ENCODE data around the gene SNRPE. TPM values are rescaled to one million over a fixed set of nuclear protein-coding genes. Genes with fewer than 3 reads are reported as not detected.

Gene SNRPE
- total and polyA plus RNA-seq, 9 of the 15 experiments (the other 6 are each of a cell fraction or from before 2014, with no cell fraction given), result 216 to 1,893 (median 487) TPM

GRCh38 chr1:203818399-203818798 is 43.0 kb upstream of the SNRPE start:
- BruUV-seq (replicated peaks), result no TSS peak
- no peak for ATAC-seq
- CTCF ChIA-PET (ENCODE audit: low intra/inter-chr PET ratio), result no interaction called here
- in situ Hi-C loops (cut with MboI) (no loop called here), intact Hi-C loops (cut with micrococcal nuclease) (no loop called here)
- Histone ChIP-seq H4K20me1 (replicated peaks; ENCODE audit: control insufficient read depth, insufficient read depth, low read length) (0 out of 2 replicates have a peak, but pooled peaks cover 6% of the 10 kb centered on the region), H2AFZ (ENCODE audit: low read depth, low read length) (no peak overlapping the region), H3K36me3 (ENCODE audit: control insufficient read depth, insufficient read depth, low read length) (peaks cover 93% of the 10 kb centered on the region), H3K4me1 (replicated peaks in 1 of 2; ENCODE audit: control insufficient read depth in 2 of 2, insufficient read depth in 2 of 2, low read length in 2 of 2) (no peaks in the 10 kb centered on the region), H3K9ac (ENCODE audit: insufficient read depth in 1 of 2, low read depth in 2 of 2, low read length in 2 of 2) (no peak overlapping the region), H3K9me1 (ENCODE audit: control insufficient read depth, insufficient read depth, low read length) (no peaks in the 10 kb centered on the region), H3K9me3 (replicated peaks; ENCODE audit: control insufficient read depth, insufficient read depth, low read depth, low read length) (no peaks in the 10 kb centered on the region), H3K4me2 (ENCODE audit: insufficient read depth, low read length) (no peak overlapping the region), H3K4me3 (no peak overlapping the region), H3K27ac (ENCODE audit: extremely low read depth, low read depth, low read length) (no peak overlapping the region), H3K79me2 (ENCODE audit: control insufficient read depth, insufficient read depth, low read length) (peaks cover 37% of the 10 kb centered on the region; the same call in 2 of the 3 replicates), H3K27me3 (ENCODE audit: control insufficient read depth in 2 of 2, insufficient read depth in 2 of 2, low read length in 2 of 2) (no peaks in the 10 kb centered on the region)
- WGBS (ENCODE audit: insufficient coverage, low coverage, missing lambda C conversion rate), result 89% methylated on average over 6 of the region's 6 CpGs
- FAIRE-seq, result no peak
- DNase-seq (ENCODE audit: extremely low read depth in 1 of 4, low spot score in 3 of 4), result no peak
- POLR2A ChIA-PET, result interaction anchor here (1.3 kb wide), 1 partner anchor 15 kb away, joined by 3 read pairs; no protein-coding TSS in a partner anchor
- no peak for TF ChIP-seq FOXM1 (IDR thresholded peaks at IDR 0.05; ENCODE audit: low read depth)
- no peak for TF ChIP-seq FOXM1 (CRISPR knock-in tag; IDR thresholded peaks at IDR 0.05; ENCODE audit: low read depth)
- TF ChIP-seq FOXJ2 (tag; IDR thresholded peaks at IDR 0.05), result no peak
- TF ChIP-seq, protein P1, sequence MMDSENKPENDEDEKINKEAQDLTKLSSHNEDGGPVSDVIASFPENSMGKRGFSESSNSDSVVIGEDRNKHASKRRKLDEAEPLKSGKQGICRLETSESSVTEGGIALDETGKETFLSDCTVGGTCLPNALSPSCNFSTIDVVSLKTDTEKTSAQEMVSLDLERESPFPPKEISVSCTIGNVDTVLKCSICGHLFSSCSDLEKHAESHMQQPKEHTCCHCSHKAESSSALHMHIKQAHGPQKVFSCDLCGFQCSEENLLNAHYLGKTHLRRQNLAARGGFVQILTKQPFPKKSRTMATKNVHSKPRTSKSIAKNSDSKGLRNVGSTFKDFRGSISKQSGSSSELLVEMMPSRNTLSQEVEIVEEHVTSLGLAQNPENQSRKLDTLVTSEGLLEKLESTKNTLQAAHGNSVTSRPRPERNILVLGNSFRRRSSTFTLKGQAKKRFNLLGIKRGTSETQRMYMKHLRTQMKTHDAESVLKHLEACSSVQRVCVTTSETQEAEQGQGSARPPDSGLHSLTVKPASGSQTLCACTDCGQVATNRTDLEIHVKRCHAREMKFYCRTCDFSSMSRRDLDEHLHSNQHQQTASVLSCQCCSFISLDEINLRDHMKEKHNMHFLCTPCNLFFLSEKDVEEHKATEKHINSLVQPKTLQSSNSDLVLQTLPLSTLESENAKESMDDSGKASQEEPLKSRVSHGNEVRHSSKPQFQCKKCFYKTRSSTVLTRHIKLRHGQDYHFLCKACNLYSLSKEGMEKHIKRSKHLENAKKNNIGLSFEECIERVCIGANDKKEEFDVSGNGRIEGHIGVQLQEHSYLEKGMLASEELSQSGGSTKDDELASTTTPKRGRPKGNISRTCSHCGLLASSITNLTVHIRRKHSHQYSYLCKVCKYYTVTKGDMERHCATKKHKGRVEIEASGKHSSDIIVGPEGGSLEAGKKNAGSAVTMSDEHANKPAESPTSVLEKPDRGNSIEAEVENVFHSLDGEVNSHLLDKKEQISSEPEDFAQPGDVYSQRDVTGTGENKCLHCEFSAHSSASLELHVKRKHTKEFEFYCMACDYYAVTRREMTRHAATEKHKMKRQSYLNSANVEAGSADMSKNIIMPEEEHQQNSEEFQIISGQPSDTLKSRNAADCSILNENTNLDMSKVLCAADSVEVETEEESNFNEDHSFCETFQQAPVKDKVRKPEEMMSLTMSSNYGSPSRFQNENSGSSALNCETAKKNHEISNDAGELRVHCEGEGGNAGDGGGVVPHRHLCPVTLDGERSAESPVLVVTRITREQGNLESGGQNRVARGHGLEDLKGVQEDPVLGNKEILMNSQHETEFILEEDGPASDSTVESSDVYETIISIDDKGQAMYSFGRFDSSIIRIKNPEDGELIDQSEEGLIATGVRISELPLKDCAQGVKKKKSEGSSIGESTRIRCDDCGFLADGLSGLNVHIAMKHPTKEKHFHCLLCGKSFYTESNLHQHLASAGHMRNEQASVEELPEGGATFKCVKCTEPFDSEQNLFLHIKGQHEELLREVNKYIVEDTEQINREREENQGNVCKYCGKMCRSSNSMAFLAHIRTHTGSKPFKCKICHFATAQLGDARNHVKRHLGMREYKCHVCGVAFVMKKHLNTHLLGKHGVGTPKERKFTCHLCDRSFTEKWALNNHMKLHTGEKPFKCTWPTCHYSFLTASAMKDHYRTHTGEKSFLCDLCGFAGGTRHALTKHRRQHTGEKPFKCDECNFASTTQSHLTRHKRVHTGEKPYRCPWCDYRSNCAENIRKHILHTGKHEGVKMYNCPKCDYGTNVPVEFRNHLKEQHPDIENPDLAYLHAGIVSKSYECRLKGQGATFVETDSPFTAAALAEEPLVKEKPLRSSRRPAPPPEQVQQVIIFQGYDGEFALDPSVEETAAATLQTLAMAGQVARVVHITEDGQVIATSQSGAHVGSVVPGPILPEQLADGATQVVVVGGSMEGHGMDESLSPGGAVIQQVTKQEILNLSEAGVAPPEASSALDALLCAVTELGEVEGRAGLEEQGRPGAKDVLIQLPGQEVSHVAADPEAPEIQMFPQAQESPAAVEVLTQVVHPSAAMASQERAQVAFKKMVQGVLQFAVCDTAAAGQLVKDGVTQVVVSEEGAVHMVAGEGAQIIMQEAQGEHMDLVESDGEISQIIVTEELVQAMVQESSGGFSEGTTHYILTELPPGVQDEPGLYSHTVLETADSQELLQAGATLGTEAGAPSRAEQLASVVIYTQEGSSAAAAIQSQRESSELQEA (IDR thresholded peaks at IDR 0.05; ENCODE audit: low read depth), result no peak
- no peak for TF ChIP-seq POLR2AphosphoS5 (IDR thresholded peaks at IDR 0.05; ENCODE audit: control insufficient read depth, insufficient read depth, low read depth, low read length)
- TF ChIP-seq GABPB2 (CRISPR knock-in tag; conservative IDR thresholded peaks at IDR 0.05), result no peak
- no peak for TF ChIP-seq TCFL5 (CRISPR knock-in tag; conservative IDR thresholded peaks at IDR 0.05)
- no peak for TF ChIP-seq HNRNPL (IDR thresholded peaks at IDR 0.05; ENCODE audit: low read depth, low read length)
- TF ChIP-seq, protein P2, sequence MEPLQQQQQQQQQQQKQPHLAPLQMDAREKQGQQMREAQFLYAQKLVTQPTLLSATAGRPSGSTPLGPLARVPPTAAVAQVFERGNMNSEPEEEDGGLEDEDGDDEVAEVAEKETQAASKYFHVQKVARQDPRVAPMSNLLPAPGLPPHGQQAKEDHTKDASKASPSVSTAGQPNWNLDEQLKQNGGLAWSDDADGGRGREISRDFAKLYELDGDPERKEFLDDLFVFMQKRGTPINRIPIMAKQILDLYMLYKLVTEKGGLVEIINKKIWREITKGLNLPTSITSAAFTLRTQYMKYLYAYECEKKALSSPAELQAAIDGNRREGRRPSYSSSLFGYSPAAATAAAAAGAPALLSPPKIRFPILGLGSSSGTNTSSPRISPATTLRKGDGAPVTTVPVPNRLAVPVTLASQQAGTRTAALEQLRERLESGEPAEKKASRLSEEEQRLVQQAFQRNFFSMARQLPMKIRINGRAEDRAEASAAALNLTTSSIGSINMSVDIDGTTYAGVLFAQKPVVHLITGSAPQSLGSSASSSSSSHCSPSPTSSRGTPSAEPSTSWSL (CRISPR knock-in tag; IDR thresholded peaks at IDR 0.05; ENCODE audit: borderline replicate concordance), result no peak
- TF ChIP-seq, protein P3, sequence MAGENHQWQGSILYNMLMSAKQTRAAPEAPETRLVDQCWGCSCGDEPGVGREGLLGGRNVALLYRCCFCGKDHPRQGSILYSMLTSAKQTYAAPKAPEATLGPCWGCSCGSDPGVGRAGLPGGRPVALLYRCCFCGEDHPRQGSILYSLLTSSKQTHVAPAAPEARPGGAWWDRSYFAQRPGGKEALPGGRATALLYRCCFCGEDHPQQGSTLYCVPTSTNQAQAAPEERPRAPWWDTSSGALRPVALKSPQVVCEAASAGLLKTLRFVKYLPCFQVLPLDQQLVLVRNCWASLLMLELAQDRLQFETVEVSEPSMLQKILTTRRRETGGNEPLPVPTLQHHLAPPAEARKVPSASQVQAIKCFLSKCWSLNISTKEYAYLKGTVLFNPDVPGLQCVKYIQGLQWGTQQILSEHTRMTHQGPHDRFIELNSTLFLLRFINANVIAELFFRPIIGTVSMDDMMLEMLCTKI (IDR thresholded peaks at IDR 0.05; ENCODE audit: partially characterized antibody), result no peak
- no peak for TF ChIP-seq ZKSCAN1 (IDR thresholded peaks at IDR 0.05; ENCODE audit: low read depth, low read length)
- no peak for TF ChIP-seq ZNF780A (CRISPR knock-in tag; IDR thresholded peaks at IDR 0.05)

Data from K562 (cell line).